Activated CD4-positive, CD25-positive, alpha-beta regulatory T cell treated with anti-CD3 and anti-CD28 coated beads, Interleukin-2, amount 50 U/mL, for 16 hours (primary cell): ENCODE measurements around the gene TRIM26.

Experiments
- DNase-seq: peaks from one replicate; pipeline ENCODE4 v3.0.0-alpha.2; 2020; ENCODE audit warnings: low read depth, low spot score

Gene TRIM26

GRCh38 chr6:30211306-30211705, 1.9 kb downstream of the TRIM26 start:
- no peak for DNase-seq

DNA sequence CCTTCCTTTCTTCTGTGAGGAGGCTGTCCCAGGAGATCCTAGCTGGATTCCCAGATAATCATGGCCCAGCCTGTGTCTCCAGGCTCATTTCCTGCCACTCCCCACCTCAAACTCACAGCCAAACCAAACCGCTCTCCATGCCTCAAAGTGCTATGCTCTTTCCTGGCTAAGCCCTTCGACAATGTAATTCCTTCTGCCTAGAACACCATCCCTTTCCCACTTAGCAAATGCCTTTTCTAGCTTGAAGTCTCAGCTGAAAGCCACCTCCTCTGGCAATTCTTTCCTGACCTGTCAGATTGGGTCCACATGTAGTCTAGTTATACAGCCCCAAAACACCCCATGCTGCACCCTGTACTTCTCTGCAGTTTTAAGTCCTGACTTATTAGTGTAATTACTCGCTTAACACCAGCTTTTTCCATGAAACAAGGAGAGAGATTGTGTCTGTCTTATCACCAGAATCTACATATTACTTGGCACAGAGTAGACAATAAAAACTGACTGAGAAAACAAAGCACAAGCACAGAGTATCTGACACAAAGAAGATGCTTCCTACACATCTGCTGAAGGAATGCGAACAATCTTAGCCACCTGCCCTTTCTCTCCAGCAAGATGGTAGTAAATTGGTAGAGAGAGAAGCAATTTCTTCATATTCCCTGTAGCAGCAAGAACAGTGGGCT, 5.4 kb downstream of the TRIM26 start:
- no peak for DNase-seq

DNA sequence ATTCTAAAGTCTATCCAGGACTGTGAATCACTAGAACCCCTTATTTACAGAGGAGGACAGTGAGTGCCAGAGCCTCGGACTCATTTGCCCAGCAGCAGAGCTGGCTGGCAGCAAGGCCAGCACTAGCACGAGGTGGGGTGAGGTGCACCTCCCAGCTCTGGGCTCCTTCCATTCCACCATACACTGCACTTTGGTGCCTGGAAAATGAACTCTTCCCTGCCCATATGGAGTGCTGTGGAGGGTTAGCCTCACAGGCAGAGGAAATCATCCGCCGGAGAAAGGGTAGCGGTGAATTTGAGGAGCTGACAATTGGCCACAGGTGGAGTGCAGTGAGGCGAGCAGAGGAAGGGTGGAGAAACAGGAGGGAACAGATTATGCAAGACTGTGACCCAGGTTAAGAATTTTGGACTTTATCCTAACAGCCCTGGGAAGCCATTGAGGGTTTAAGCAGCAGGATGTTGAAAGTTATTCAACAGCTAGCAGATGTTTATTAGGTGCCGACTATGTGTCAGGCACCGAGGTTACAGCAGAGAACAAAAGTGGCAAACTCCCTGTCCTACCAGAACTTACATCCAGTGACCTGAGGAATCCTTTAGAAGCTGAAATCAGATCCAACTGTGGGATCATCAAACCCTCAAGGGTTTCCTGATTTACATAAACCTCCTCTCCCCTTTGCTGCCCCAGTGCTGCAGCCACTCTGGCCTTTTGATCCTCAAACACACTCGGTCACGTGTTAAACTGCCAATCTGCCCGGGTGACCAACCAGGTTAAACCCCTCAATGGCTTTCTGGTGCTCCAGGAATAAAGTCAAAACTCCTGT, 6.2 kb downstream of the TRIM26 start:
- DNase-seq: no peak

- DNase-seq: no peak
Observed at GRCh38 chr6:30206152-30206551, 7.1 kb downstream of the TRIM26 start.

DNA sequence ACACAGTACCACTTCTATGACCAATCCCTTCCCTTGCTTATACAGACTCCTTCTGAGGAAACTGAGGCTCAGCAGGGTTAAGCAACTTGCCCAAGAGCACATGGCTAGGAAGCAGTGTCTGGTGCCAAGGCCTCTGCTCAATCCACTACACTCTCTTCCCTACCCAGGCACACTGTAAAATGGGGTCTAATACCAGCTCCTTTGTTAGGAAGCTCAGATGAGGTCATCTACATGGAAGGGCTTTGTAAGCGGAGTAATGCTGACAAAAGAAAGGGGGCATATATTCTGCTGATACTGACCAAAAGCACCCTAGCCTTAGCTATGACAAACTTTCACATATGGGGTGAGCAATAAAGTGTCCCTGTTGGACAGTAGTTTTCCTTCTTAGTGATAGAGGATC, 9.1 kb downstream of the TRIM26 start:
- no peak for DNase-seq

- no peak for DNase-seq
Observed at GRCh38 chr6:30202366-30202765, 10.8 kb downstream of the TRIM26 start.

DNA sequence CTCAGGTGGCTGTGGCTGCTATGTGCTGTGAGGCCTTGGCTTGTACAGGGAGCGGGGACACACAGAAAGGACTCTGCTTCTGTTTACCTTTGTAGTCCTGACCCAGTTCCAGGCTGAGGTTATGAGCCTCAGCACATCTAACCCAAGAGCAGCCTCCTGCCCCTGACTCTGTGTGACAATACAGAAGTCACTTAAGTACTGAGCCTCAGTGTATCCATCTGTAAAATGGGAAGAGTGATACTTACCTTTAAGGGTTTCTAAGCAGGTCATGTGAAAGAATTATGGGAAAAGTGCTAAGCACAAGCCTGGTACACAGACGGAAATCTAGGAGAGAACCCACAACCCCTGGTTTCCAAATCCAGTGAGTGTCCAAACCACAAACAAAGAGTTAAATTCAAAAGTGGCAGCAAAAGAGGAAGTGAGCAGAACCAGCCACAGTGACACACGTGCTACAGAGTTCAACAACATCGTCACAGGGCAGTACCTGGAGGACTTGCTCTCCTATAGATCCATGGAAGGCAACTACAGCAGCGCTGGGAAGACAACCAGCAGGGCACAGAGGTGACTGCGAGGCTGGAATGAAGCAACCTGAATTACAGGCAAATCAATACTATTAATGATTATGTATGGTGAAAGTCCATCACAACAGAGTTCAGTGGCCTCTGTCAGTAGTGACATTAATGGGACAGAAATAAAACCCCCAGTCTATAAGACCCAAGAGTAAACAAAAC, 12.5 kb downstream of the TRIM26 start:
- DNase-seq: no peak

- DNase-seq: no peak
Observed at GRCh38 chr6:30198166-30199084, 14.8 kb downstream of the TRIM26 start.

DNA sequence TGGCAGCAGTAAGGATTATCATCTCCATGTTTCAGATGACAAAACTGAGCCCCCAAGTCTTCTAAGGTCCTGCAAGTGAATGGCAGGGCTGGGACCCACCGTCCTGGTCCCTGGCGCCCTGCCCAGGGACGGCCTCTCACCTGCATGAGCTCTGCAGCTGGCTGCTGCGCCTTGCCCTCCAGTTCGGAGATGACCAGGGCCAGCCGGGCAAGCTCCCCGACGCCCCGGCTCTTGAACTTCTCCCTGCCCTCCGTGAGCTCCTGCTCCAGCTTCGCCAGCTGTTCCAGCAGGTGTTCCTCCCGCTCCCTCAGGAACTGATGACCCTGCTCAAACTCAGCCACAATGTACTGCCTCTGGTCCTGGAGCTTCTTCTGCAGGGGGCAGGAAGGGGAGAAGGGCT, 16.8 kb downstream of the TRIM26 start:
- DNase-seq: no peak

DNA sequence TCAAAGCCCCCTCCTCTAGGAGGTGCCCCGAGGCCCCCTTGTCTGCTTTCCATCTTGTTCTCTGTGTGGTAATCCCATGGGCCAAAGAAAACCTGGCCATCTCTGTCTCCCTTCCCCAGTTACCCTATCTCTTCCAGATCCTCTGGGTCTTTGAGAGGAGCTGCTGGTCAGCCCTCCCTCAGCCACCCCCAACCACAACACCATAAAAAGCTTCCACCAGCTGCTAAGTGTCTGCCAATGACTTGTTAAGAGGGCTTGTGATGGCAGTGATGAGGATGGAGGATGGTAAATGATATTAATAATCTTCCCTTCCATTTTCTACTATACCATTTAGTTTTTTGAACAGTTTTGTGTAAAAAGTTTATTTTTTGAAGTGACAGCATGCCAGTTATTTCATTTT, 17.3 kb downstream of the TRIM26 start:
- DNase-seq: no peak

- DNase-seq: no peak
Observed at GRCh38 chr6:30194797-30195690, 18.2 kb downstream of the TRIM26 start.

DNA sequence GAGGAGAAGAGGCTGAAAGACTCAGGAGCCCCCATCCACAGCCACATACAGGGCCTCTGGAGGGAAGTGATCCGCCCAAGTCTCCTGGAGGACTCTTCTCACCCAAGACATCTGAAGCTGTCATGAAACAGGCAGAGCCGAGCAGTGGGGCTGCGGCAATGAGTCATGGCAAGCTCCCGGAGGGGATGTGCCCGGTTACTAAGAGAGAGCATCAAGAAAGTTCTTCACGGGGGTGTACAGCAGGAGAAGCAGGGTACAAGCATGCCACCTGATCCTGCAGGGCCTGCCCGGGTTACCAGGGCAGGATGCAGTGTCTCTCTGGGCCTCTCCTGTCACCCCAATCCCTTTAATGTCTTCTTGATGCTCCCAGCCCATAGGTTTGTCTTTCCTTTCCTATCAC, 21.1 kb downstream of the TRIM26 start:
- no peak for DNase-seq

DNA sequence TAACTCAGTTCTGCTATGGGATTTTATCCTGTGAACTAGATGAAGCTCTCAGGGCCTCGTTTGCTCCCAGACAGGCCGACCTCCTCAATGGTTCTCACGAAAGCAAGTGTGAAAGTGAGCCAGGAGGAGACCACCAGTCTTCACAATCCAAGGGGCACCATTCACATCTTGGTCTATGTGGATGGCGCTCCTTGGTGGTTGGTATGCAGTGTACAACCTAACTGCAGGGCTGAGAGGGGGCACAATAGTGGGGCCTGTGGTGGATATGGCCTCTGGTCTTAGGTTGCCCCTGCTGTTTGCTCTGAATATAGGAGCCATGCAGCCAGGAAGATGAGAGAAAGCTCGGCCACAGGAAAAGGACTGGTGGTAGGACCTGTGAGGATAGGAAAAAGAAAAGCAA, 24.7 kb downstream of the TRIM26 start:
- no peak for DNase-seq

GRCh38 chr6:30185846-30186484, 27.2 kb downstream of the TRIM26 start:
- no peak for DNase-seq

DNA sequence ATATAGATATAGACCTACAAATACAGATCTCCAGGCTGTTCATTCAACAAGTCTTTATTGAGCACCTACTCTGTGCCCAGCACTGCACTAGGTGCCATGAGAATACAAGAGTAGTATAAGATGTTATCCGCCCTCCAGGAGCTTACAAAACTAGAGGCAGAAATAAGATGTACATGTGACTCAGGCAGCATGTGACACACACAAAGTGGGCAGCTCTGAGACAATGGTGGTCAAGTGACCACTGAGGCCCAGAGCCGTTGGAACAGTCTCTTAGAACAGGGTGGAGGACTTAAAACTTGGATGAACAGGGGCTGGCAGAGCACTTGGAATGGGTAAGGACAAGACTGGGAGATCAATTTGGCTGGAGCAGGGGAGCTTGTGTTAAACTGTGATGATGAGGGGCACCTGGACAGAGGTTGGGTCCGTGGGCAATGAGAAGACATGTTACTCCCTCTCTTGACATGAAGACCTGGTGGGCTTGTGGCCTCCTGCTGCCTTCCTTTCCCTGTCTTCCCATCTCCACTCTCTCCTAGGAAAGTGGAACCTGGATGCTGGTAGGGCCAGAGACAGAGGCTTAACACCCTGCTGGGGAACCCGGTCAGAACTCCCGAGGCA, 28.7 kb downstream of the TRIM26 start:
- no peak for DNase-seq

DNA sequence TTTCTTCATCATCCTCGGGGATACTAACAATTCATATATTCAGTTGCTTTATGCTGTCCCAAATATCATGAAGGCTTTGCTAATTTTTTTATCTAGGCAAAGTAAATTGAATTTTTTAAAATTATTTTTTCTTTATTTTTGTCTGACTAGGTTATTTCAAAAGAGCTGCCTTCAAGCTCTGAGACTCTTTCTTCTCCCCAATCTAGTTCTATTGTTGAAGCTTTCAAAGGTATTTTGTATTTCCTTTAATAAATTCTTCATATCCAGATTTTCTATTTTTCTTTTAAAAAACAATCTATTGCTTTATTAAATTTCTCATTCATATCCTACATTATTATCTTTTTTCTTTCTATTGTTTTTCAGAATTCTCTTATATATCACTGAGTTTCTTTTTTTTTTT, 33.1 kb downstream of the TRIM26 start:
- no peak for DNase-seq

DNA sequence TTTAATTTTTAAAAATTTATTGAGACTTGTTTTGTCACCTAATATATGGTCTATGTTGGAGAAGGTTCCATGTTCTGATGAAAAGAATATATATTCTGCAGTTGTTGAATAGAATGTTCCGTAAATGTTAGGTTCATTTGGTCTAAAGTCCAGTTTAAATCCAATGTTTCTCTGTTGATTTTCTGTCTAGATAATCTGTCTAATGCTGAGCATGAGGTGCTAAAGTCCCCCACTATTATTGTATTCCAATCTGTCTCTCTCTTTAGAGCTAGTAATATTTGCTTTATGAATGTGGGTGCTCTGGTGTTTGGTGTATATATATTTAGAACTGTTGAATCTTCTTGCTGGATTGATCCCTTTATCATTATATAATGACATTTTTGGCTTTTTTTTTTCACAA, 34.4 kb downstream of the TRIM26 start:
- DNase-seq: no peak

DNA sequence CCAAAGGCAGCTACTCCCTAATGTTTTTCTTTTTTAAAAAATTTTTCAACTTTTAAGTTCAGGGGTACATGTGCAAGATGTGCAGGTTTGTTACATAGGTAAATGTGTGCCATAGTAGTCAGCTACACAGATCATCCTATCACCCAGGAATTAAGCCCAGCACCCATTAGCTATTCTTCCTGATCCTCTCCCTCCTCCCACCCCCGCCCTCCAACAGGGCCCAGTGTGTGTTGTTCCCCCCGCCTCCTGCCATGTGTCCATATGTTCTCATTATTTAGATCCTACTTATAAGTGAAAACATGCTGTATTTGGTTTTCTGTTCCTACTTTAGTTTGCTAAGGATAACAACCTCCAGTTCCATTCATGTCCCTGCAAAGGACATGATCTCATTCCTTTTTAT, 37.4 kb downstream of the TRIM26 start:
- DNase-seq: no peak

GRCh38 chr6:30172681-30173080, 40.5 kb downstream of the TRIM26 start:
- DNase-seq: no peak
